ENCODE data around the gene EMSY.

DNA sequence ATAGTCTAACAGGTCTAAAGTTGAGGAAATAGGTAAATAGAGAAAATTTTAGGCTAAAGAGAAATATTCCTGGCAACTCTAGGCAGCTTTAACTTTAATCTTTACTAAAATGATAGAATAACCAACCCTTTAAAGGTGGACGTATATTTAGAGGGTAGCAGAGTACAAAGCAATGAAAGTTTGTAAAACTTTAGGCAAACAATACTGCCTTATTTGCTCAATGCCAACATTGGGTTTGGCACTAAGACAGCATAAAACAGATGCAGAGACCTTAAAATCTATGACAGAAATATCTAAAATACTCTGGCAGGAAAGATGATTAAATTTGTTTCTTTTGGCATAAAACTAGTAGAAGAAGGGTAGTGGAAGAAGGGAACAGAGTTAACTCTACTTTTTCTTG is 70.7 kb downstream of the EMSY start:
- no peak for TF ChIP-seq CTCF (IDR thresholded peaks at IDR 0.05)
- no peak for TF ChIP-seq POLR2A (IDR thresholded peaks at IDR 0.05)
